NCI-H187 treated with DMSO at 0.1 percent for 48 hours (cell line): ENCODE results near the gene CRACDL.

Source experiments
- DNase-seq: peaks from one replicate; lab custom pipeline; 2025; lab: John Stamatoyannopoulos, UW

CRACDL gene

DNA sequence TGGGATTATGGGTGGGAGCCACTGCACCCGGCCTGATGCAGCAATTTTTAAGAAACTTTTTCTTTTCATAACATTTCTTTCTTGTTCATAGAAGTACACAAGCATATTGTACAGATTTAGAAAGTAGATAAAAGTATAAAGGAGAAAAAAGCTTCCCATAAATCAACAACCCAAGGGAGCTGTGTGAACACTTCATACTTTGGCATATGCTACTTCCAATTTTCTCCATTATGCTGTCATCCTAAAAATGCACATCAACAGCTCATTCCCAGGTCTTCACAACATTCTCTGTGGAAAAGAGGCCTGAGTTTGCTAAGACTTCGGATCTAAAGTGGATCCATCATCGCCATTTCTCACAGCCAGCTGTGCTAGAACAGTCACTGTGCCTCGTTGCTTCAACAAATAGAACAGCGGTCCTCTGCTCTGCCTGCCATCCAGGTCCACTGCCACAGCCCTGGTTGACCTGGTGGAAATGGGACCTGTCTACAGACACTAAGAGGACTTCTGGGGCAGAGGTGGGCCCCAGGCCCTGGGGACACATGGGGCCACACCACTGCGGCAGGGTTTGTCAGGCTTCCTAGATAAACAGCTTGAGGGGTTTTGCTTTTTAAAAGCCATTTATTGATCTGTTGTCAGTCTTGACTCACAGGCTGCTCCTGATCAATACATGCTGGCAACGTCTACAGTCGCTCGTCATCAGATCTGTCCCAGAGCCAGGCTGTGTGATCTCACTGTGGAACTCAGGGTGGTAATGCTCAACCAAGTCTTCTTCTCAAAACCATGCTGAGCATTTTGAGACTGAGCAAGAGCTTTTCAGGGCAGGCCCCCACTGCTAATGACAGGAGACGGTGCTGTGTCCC, 132.4 kb downstream of the CRACDL start:
- no peak for DNase-seq

DNA sequence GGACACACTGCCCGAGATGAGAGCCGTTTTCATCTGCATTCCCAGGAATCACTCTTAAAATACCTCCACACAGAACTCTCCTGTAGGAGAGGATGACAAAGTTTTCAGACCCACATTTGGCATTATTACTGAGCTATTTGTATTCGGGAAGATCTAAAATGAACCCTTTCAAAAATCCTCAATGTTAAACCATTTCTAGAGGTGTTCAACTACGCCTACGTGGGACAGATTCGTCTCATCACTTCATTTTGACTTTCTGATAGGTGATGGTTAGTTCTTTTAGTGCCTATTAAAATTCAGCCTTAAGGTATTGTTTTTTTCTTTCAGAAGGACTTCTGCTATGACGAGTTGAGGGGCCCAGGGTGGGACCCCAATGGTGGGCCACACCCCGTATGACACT, 133.7 kb downstream of the CRACDL start:
- no peak for DNase-seq

DNA sequence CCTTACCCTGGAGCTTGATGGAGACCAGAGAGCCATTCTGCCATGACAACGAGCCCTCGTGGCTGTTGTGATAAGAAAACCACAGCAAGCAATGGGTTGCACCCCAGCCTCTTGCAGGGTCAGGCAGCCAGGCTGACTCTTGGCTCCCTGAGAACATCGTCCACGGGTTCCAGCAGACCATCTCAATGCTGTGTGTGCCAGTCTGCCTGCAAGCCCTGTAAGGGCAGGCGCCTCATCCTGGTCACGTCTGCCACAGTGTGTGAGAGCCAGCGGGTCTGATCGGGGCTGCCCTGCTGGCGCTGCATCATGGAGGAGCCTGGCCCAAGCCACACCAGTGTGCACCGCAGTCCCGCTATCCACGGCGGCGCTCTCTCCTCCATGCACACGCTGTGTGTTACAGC, 134.1 kb downstream of the CRACDL start:
- no peak for DNase-seq

DNA sequence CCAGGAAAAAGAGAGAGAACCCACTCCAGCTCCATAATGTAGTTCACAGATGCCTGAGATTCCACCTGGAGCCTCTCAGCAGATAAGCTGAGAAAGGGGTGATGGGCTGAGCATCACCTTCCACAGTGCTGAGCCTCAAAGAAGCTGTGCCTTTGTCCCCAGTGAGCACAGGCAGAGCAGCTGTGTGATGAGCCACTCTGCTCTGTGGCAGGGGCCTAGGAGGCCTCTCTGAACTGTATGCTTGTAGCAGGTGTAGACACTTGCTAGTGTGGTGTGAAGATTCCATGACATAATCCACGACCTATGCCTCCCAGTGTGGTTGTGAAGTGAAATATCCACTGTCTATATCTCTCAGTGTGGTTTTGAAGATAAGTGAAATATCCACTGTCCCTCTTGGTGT, 134.7 kb downstream of the CRACDL start:
- DNase-seq = no peak

DNA sequence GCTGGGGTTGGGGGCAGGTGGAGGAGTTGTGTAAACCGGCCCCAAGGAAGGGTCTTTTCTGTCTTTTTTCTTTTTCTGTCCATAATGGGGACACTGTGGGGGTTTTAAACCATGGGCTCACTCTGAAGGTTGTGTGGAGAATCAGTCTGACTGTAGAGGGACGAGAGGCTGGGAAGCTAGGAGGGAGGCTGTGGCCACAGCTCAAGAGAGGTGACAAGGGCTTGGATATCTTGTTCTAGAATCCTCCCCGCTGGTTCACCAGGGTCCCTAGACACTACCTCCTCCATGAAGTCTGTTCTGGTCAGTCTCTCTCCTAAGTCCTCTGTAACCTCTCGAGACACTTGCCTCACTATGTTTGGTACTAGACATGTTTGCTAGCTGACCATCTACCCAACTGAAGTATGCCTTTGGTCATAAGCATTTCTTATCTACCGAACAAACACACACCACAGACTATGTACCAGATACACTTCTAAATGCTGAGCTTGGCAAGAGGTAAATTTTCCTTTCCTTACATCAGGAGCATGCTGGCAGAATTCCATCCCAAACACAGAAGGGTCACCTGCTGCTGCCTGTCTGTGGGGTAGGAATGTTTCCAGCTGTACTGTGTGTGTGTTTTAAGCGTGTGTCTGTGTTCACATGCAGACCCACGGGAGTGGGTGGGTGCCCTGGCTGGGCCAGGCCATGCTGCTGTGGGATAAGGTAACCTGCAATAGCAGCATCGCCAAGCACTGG, 135.5 kb downstream of the CRACDL start:
- no peak for DNase-seq

DNA sequence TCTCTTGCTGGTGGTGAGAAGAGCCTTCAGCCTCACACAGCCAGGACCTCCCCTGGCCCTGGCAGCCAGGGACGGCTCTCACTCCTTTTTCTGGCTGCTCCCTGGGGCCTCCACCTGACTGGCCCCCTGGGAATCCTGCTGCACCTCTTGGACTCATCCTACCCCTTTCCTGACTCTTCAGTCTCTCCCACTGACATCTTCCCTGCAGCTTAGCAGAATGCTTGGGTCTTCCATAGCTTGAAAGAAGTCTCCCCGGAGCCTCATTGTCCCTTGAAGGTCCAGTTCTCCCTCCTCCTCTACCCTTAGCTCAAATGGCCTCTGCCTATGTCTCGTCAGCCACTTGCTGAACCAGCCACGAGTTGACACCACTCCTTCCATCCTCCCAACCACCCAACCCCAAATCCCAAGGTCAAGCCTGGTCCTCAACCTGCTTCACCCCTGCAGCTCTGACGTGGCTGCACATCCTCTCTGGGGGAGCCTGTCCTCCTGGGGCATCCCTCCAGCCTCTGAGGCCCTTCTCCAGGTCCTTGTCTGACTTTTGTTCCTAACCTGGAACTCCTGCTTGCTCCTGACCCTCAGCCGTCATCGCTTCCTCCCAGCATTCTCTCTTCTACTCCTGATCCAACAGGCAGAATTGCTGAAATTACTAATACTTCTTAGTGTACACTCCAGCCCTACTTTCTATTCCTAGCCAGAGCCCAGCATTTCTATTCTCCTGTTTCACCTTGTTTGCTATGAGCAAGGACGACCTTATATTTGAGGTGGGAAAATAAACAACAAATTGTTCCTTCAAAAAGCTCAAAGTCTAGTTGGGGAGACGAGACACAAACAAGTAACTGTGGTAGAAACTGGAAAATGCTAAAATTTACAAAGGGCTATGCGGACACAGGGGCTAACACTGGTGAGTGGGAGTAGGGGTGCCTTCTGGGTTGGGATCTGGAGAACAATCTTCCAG, 136.4 kb downstream of the CRACDL start:
- no peak for DNase-seq

DNA sequence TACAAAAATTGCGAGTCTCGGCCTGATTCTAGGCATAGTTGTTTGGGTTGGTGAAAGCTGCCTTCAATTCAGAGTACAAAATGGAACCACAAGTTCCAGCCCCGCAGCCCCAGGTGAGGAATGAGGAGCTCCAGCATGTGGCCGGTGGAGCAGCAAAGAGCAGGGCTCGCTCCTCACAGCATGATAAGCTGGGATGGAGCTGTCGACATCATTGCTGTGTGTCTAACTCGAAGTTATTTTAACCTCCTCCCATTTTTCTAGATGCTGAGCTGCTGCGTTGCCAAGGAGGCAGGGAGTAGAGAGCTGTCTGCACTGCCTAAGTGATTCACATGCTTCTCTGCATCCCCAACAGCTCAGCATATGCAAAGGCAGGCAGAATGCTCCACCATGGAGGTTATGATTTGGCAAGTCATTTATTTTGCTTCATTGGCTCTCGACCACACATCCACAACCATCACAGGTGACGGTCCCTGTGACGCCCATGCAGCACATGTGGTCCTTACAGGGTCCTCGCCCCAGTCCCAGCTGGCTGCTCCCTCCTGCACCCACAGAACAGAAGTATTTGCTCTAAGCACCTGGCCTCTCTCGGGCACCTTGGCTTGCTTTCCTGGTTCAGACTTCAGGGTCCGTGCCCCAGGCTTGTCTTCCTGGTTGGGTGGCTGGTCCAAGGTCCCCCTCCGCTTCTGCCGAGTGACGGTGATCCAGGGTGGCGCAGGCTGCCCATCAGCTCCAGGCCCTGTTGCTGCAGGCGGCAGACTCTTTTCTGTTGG, 139.1 kb downstream of the CRACDL start:
- no peak for DNase-seq

DNA sequence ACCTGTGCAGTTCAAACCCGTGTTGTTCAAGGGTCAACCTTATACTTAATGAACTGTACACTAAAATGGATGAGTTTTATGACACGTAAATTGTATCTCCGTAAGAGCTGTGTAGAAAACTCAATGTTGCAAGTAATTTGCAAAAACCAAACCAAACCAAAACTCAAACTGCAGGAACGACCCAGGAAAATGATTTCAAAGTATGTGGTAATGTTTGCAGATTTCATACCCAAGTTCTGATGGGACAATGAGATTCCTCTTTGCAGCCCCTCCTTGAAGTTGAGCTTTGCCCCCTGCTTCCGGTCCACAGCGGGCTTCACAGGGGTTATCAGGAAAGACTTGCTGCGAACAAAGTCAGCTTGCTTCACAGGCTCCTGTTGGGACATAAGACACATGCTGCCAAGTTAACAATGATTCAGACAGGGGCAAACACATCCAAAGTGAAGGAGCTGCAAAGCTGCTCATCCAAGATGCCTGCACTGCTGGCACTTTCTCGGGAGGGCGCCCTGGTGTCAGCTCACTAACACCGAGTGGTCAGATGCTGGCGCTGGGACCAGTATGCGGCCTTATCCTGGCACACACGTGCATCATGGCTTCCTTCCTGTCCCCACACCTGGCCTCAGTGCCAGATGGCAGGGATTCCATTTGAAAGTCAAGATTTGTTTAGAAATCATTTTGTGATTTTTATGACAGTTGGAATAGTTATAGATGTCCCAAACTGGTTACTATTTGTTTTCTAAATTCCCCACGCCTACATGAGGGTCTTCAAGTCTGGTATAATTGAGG, 139.9 kb downstream of the CRACDL start:
- DNase-seq = no peak

DNA sequence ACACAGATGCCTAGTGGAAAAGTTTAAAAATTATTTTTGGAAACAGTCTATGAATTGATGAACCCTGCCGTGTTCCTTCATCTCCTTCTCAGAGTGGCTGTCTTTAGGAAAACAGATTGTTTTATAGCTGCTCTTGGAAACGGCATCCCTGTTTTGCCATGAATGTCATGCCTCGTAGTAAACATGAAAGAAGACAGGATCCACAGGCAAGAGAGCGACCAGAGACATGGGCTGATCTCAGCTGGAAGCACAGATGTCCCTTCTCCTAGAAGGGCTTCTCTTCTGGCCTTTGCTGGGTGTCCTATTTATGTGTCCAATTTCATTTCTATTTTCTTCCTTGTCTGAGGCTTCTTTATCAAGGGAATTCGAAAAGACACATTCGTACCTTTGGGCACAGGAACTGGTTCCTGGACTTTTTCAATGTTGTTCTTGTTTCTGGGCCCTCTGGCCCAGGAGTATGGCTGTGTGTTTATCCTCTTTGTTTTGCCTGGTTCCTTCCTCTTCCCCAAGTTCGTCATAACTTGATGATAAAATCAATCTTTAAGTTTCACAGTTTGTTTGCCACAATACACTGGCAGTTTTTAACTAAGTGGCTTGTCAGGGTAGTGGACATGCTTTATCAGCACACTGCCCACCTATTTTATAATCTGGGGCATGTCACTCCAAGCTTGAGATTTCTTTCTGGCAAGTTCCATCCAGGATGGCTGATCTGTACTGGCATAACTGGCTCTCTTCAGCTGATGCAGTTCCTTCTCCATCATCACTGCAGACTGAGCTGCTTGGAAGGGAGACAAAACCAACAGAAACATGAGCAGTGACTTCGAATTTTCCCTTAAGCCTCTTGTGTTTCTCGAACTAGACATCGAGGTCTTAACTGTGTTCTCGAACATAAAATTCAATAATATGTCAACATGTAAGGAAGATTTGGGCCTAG, 141.9 kb downstream of the CRACDL start:
- no peak for DNase-seq

DNA sequence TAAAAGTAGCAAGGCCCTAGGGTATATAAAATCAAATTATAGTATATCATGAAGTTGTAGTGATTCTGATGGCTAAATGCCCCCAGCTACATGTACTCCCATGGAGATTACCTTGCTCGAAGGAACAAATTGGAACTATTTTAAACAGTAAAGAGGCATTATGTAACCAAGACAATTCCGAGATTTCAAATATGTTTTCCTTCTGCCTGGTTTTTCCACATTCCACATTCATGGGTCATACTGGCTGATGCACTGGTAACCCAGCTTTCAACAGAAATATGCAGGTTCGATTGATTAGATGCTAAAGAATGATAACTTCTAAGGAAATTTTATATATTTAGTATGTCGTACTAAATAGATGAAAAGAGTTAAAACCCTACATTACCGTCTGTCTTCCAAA, 142.8 kb downstream of the CRACDL start:
- DNase-seq = no peak

DNA sequence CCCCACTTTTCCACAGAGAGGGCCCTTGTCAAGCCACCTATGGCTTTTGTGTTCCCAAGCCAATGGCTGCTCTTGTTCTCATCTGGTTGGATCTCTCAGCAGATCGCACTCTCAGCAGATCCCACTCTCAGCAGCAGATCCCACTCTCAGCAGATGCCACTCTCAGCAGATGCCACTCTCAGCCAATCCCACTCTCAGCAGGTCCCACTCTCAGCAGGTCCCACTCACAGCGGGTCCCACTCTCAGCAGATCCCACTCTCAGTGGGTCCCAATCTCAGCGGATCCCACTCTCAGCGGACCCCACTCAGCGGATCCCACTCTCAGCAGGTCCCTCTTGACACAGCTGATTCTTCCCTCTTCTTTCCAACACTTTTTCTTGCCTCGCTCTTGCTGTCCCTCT, 145.8 kb downstream of the CRACDL start:
- no peak for DNase-seq

DNA sequence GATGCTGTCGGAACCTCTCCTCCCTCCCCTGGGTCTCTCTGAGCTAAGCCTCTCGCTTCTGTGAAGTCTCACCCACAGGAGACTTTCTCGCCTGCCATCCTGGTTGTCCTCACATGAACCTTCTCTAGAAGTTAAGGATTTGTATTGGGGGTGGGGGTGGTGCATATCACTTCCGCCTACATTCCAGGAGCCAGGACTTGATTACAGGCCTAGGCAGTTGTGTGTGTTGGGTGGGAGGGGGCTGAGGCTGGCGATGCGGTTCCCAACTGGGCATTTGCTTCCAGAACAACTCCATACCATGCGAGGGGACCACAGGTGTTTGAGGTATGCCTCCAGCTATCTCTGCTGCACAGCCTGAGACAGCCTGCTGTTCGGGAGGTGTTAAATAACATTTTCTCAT, 148.3 kb downstream of the CRACDL start:
- DNase-seq = no peak

DNA sequence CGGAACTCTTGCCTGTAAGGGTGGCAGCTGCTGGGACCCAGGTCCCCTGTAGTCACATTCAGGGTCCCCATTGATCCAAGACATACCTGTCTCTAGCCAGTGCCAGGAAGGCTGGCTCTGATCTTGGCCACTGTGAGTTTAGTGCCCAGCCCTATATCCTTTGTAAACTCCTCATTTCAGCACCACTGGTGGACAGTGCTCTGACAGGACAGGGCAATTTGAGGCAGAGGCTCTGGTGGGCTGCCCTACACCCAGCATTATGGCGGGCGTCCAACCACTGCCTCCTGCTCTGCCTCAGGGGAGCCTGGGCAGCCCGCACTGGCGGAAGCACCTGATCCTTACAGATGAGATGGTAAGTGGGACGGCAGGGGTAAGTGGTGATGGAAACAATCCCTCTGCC, 149.8 kb downstream of the CRACDL start:
- DNase-seq = no peak

DNA sequence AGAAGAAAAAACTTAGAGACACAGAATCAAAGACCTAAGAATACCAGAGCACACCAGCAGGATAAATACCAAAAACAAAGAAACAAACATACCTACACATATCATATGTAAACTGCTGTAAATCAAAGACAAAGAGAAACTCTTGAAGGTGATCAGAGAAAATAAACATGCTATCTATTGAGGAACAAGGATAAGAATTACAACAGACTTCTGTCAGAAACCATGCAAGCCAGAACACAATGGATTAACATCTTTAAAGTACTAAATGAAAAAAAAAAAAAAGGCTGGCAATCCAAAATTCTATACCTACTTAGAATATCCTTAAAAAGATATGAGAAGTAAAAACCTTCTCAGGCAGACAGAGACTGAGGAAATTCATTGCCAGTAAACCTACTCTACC, 153.5 kb downstream of the CRACDL start:
- DNase-seq = no peak

DNA sequence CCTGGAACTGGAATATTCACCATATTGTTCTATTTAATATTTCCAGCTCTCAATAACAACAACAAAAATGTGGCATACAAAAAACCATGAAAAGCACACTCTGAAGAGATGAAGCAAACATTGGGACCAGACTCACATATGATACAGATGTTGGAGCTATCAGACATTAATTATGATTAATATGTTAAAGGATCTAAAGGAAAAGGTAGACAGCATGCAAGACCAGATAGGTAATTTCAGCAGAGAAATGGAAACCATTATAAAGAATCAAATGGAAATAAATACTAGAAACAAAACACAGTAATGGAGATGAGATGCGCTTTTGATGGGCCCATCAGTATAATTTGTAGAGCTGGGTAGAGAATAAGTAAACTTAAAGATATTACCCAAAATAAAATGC, 154.2 kb downstream of the CRACDL start:
- DNase-seq = no peak

DNA sequence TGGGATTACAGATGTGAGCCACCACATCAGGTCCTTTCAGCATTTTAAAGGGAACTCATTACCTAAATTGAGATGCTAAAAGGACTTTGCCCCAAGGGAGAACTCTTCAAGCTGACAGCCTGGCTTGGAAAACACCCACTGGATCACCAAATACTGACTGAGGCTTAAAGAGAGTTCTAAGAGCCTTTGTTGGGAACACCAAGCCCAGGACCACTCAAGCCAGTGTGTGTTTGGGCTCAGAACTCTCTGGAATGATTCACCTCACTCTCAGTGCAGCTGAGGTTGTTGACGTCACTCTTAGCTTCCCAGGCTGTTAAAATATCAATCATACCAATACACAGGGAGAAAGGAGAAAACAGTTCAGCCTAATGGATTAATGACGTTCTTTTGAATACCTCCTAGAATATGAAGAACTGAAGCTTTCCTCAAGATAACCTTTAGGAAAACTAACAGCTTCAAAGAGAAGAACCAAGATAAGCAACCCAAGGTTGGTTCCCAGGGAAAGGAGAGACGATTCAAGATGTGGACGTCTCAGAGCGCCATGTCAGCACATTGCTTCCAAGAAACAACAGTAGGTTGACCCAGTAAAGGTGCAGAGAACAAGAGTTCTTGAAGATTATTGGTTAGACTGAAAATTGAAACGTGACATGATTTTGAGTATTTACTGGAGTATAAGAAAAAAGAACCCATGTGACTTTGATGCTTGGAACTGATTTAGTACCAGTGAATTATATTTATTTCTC, 157.1 kb downstream of the CRACDL start:
- no peak for DNase-seq

DNA sequence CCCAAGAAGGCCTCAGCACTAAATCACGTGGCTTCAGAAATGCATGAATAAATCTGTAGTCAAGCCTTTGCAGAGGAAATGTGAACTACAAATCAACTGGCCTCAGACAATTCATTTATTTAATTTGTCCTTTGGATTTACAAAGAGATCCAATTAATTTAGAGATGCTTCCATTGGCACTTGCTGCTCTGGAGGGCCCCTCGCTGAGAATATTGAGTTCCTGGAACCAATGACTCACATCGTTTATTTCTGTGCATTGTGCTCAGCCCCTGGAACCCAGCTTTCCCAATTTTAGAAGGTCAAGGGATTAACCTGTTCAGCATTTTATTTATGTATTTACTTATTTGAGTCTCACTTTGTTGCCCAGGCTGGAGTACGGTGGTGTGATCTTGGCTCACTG, 157.9 kb downstream of the CRACDL start:
- no peak for DNase-seq

DNA sequence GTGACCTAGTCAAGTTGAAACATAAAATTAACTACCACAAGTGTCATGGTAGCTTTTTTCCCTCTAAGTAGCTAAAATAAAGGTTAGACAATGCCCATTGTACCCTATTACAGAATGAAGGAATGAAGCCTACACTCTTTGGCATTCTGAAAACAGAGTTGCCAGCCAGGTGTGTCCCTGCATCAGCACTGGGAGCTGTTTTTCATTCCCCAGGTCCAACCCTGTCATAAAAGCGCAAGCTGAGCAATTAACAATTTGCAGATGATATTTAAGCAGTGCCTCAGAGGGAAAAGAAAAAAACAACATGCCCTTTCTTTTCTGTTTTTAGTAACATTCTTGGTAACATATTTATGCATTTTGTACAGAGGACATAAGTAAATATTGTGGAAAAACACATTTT, 158.3 kb downstream of the CRACDL start:
- DNase-seq = no peak

DNA sequence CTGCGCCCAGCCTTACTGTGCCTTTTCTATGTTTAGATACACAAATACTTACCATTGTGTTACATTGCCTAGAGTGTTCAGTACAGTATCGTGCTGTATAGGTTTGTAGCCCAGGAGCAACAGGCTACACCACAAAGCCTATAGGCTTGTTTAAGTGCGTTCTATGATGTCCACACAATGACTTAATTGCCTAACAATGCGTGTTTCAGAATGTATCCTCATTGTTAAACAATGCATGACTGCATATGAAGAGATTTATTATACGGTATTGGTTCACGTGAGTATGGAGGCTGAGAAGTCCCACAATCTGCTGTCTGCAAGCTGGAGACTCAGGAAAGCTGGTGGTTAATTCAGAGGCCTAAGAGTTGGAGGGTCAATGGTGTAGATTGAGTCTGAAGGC, 158.9 kb downstream of the CRACDL start:
- no peak for DNase-seq
